Smooth muscle cell of the brain vasculature (primary cell): ENCODE measurements around the gene NTRK3.

ENCODE experiments used
- DNase-seq: peaks from one replicate; pipeline ENCODE4 v3.0.0-alpha.2; 2012; ENCODE audit warnings: low read depth, low spot score

Gene NTRK3

GRCh38 chr15:87829332-87830050 is 427.0 kb downstream of the NTRK3 start:
- no peak for DNase-seq

GRCh38 chr15:87828608-87829007 is 427.9 kb downstream of the NTRK3 start:
- DNase-seq = no peak

GRCh38 chr15:87827131-87827530 is 429.4 kb downstream of the NTRK3 start:
- DNase-seq = no peak

GRCh38 chr15:87826119-87826747 is 430.3 kb downstream of the NTRK3 start:
- no peak for DNase-seq

- no peak for DNase-seq
Observed at GRCh38 chr15:87818756-87819155, 437.8 kb downstream of the NTRK3 start.

- no peak for DNase-seq
Observed at GRCh38 chr15:87817553-87817952, 439.0 kb downstream of the NTRK3 start.

- DNase-seq = no peak
Observed at GRCh38 chr15:87816811-87817210, 439.7 kb downstream of the NTRK3 start.

- no peak for DNase-seq
Observed at GRCh38 chr15:87816016-87816415, 440.5 kb downstream of the NTRK3 start.
